CD4-positive, alpha-beta T cell treated with Interleukin-1 beta for 1 hour (primary cell): Measurements from ENCODE around the gene SAMD3.
A peak's percentile ranks its signal among the peaks of the same experiment; 100 is the strongest.
"Not testable (repeated sequence)": the region's sequence is repeated elsewhere in the genome, so short reads cannot be mapped to it uniquely, and the experiment has no call there.

Experiments
- DNase-seq, 2 donors: peaks; one replicate each; pipeline ENCODE4 v3.0.0-alpha.2; 2020 to 2022

SAMD3 gene

DNA sequence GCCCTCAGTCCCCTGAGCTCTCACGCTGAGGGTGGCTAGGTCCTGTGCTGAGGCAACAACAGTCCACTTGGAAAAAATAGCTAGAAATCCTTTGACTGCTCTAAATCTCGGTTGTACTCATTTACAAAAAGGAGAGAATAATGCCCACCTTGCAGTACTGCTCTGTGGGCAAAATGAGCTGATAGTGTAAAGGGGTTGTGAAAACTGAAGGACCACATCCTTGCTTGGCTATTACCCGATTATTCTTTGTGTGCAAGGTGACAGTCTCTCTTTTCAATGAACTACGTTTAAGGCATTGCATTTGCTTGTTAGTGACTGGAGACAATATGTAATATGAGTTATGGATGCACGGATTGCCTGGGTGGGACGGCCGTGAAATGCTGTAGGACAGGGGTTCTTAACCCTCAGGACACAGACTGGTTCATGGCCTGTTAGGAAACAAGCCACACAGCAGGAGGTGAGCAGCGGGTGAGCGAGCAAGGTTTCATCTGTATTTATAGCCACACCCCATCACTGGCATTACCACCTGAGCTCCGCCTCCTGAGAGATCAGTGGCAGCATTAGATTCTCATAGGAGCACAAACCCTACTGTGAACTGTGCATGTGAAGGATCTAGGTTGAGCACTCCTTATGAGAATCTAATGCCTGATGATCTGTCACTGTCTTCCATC is 14.6 kb downstream of the SAMD3 start:
- no peak for DNase-seq

DNA sequence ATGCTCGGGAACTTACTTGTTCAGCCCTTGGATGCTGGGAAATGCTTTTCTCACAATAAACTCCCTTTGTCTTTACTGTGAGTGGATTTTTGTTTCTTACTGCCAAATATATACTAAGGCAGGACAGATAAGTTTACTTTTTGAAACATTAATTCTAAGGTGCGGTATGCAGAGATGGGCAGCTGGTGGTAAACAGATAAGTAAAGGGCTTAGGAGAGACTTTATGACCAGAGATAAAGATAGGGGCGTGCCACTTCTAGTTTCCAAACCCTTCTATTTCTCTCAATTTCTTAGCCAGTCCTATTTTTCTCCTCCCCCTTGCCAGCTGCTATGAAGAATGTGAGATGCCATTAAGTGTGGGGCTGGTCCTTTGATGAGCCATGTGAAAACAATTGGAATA is 16.3 kb downstream of the SAMD3 start:
- no peak for DNase-seq

DNA sequence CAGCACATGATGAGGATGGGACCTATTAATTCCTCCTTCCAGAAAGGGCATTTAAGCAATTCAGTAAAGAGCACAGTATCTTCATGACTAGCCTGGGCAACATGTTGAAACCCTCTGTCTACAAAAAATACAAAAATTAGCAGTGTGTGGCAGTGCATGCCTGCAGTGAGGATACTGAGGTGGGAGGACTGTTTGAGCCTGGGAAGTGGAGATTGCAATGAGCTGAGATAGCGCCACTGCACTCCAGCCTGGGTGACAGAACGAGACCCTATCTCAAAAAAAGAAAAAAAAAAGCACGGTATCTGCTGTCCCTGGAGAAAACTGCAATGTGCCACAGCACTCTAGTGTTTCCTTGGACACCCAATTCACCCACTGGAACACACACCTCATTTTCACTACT is 18.4 kb downstream of the SAMD3 start:
- DNase-seq: no peak

DNA sequence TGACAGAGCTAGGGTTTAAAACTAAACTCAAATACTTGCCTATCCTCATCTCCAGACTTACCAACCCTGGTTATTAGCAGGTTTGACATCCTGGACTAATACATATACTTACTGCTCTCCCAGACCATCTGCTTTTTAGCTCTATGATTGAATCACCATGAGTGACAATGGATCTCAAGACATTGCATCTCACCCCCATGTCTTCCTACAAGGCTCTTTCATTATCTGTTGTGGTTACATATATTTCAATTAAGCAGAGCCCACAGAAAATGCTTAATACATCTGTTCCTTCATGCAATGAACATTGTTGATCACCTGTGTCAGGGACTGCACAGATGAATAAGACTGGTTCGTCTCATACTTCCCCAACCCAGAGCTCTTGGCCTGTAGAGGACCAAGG is 19.4 kb downstream of the SAMD3 start:
- DNase-seq: no peak

DNA sequence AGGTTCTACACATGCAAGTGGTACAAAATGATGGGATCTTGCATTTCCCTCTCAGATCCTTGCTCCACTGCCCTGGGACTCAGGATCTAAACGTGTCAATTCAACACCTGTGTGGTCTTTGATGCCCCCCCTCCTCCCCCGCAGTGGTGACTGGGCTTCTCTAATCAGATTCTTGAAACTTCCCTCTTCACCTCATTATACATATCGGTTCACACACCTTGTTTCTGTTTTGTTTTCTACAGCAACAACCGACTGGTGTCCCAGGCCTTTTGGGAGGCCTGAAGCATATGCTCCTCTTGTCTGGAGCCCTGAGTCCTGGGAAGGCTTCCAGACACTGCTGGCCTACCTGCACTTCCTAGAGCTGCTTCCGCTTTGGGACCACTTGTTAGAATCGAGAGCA is 20.0 kb downstream of the SAMD3 start:
- no peak for DNase-seq

DNA sequence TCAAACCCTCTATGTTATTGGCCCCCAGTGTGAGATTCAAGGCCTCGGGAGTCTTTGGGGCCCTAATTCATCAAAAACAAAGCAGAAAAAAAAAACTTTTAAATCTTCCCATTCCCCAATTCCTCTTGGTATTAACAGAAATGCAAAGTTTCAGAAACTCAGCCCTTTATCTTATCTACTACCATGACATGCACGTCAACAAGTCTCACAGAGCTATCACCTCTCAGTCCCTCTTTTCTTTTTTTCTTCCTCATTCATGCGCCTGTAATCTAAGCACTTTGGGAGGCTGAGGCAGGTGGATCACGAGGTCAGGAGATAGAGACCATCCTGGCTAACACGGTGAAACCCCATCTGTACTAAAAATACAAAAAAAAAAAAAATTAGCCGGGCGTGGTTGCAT is 22.7 kb downstream of the SAMD3 start:
- DNase-seq: no peak

DNA sequence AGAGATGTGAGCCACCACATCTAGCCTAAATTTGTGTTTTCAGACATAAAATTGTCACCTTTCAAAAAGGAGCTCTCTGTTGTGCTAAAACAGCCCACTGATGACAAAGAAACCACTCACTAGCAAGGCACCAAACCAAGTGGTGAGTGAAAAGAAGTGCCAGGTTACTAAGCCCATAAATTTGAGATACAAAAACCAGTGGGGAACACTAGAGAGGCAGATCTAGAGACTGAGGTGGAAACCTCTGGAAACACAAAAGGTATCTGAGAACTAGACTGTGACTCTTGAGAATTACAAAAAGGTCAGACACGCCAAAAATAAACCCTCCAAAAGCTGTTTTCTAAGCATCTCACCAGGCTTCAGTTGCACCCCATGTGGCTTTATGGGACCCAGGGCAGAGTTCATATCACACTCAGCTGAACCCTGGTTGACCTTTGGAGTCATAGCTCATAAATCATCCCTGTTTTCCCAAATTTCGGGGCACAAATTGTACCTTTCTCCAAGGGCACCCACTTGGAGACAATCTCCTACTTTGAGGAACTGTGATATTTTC is 24.2 kb downstream of the SAMD3 start:
- DNase-seq: no peak

DNA sequence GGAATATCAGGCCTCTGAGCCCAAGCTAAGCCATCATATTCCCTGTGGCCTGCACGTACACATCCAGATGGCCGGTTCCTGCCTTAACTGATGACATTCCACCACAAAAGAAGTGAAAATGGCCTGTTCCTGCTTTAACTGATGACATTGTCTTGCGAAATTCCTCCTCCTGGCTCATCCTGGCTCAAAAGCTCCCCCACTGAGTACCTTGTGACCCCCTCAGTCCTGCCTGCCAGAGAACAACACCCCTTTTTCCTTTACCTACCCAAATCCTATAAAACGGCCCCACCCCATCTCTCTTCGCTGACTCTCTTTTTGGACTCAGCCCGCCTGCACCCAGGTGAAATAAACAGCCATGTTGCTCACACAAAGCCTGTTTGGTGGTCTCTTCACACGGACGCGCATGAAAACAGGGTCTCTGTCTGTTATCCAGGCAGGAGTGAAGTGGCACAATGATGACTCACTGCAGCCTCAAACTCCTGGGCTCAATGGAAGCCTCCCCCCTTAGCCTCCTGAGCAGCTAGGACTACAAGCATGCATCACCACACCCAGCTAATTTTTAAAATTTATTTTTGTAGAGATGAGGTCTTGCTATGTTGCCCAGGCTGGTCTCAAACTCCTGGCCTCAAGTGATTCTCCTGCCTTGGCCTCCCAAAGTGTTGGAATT is 24.8 kb downstream of the SAMD3 start:
- DNase-seq: not testable (repeated sequence)

DNA sequence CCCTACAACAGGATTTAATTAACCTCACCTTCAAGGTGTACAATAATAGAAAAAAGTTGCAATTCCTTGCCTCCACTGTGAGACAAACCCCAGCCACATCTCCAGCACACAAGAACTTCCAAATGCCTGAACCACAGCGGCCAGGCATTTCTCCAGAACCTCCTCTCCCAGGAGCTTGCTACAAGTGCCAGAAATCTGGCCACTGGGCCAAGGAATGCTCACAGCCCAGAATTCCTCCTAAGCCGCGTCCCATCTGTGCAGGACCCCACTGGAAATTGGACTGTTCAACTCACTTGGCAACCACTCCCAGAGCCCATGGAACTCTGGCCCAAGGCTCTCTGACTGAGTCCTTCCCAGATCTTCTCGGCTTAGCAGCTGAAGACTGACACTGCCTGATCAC is 28.3 kb downstream of the SAMD3 start:
- DNase-seq: not testable (repeated sequence)

DNA sequence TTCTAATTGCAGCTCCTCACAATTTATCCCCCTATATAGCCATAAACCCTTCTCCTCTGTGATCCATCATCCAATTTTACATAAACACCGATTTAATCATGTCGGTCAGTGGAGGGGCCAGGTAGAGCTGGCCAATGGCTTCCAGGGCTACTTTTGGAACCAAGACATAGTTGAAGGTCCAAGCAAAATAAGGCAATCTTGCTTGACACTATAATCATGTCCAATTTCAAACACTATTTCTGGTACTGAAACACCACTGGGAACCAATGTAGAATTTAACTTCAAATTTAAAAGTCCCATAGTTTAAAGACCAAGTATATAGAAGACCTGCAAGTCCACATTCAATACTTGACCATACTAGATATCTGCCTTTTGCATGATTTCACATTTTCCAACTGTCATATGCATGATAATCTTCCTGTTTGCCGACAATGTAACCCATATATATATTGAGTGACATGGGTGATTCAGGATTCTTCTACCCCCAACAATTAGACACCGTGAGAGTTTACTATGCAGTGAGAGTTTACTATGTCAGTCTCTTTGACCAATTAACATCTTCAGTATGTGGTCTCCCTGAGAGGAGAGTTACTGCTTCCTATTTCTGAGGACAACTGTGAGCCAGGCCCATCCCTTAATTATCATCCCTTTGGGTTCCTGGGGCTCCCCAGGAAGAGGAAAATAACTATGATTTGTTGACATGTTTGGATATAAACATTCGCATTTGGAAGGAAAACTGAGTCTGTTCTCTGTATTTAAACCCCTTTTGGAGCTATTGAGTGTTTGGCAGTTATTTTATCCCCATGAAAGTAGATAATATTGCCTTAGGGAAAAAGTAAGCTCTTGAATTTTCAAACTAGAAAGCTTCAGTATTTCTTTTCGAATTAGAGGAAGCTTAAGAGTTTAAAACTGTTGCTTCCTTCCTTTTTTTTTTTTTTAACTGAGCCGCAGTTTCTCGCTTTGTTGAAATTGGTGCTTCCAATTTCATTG is 31.8 kb downstream of the SAMD3 start:
- no peak for DNase-seq

DNA sequence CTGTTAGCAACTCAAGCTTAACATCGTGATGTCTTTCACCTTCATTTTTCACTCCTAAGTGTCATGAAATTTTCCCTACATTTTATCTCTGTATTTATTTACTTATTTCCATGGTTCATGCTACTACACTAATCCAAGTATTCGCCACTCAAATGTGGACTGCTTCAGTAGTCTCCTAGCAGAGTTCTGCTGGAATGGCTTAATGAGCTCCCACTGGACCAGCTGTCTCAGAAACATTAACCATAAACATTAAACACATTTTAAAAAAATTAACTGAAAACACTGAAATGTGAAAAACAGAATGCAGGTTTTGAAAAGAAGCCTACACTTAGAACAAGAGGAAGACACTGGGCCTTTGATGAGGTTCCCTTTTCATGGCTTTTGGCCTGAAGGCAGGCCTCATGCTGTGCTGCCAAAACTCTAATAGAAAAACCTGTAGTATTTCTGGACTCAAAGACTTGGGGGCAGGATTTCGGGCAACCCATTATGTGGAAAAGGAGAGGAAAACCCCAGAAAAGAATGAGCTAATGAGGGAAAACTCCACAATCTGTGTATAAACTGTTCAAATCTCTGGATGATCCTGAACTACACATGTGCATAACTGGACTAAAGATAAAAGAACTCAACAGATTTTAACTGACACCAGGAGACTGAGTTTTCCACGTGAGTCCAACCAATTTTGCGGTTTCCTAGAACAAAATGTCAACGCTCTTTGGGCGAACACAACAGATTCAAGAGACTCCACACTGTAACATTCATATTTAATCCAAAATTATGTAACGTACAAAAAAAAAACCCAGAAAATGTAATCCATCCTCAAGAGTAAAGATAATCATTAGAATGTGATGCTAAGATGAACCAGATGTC is 33.0 kb downstream of the SAMD3 start:
- DNase-seq: no peak

DNA sequence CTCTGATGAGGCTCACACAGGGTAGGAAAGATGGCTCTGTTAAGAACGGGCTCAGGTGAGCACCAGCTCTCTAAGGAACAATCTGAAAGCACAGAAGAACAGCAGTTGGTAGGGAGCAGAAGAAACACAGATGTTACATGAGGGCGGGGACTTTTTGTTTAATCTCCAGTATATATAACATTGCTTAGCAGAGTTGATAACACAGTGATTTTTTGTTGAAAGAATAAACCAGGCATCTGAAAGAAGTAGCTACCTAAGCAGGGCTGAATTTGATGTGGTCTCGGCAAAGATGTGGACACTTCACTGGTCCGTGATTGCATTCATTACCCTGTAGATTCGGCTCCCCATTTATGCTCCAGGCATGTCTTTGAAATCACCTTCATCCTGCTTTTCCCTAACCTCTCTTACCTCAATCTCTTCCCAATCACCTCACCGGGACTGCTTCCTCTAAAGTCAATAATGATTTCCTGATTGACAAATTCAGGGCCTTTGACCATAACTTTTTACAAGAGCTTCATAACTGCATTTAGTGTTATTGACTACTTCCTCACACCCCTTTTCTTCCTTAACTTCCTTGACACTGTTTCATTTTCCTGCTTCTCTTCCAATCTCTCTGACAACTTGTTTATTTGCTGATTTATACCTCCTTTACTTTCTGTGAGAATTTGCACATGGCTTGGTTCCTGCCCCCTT is 34.4 kb downstream of the SAMD3 start:
- no peak for DNase-seq

DNA sequence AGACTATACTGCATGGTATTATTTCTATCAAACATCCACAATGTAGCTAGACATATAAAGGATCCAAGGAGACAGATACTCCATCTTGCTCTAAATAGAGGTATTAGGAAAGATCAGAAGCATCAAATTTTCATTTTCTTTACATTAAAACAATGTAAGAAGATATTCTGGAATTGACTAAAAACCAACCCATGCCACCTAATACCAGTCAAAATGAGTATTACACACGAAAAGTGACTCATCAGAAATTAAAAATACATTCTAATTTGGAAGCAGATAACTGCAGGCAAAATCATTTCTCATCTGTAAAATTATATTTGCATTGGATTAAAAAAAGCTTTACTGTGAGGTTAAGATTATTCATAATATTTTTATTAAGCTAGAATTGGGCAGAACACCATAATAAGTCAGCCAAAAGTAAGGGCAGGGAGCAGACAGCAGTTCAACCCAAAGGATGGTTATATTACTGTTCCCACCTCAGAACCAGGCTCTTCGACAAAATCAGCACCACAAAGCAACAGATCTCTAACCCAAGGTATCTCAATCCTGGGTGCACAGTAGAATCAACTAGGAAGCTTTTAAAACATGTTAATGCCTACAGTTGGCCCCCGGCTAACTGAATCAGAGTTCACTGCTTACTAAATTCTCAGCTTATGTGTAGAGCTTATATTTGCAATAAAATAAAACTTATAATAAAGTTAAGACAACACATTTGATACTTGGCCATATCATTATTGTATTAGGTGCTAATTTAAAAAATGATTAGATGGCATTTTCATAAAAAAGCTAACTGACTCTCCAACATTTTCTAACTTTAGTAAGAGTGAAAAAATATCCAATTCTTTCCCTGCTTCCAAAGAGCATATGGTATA is 35.2 kb downstream of the SAMD3 start:
- DNase-seq: no peak

DNA sequence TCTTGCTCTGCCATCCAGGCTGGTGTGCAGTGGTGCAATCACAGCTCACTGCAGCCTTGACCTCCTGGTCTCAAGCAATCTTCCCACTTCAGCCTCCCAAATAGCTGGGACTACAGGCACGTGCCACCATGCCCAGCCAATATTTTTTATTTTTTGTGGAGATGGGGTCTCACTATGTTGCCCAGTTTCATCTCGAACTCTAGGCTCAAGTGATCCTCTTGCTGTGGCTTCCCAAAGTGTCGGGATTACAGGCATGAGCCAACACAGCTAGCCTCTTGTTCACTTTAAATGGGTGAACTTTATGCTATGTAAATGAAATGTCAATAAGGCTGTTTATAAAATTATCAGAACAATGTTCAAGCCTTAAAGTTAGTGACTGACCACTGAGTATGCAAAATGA is 37.1 kb downstream of the SAMD3 start:
- DNase-seq: no peak

DNA sequence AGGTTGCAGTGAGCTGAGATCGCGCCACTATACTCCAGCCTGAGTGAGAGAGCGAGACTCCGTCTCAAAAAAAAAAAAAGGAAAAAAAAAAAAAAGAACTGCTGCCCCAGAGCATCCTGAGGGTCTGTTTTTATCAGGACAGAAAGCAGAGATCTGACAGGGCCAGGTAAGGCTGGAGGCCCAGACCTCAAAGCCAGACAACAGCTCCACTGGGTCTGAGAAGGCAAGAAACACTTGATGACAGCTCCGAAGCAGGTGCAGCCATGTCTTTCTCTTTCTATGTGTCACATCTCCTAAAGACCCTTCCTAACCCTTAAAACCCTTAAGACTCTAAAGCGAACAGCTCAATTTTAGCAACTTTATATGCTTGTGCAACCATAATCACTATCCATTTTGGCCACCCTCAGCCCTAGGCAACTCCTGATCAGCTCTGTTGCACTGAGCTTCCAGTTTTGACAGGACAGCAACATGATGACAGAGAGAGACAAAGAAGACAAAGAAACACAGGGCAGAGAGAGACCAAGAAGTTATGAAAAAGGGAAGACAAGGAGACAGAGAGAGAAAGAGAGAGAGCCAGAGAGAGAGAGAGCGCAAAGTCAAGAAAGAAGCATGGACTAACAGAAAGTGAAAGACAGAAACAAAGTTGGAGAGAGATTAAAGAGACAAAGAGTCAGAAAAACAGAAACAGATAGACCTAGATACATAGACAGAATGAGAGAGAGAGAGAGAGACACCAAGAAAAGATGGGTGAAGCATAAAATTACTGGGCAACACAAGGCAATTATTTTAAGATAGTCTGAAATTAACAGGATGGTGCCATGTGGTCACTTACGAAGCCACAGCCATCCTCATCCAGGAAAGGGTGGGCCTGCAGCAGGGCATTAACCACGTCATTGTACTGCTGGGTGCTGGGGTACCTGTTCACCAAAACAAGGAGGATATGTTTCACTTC is 39.2 kb downstream of the SAMD3 start:
- DNase-seq: peak; percentile 36 to 60

DNA sequence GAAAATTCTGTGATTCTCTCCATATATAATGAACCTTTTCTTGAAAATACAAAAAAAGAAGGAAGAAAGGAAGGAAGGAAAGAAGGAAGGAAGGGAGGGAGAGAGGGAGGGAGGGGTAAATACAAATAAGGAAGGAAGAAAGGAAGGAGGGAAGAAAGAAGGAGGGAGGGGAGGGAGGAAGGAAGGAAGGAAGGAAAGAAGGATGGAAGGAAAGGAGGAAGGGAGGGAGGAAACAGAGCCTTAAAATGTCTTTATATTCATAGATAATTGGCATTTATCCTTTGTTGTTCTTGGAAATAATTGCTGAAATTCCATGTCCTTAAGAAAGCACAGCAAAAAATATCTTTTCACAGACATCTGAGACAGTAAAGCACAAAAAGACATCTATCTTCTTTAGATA is 40.3 kb downstream of the SAMD3 start:
- DNase-seq: no peak

DNA sequence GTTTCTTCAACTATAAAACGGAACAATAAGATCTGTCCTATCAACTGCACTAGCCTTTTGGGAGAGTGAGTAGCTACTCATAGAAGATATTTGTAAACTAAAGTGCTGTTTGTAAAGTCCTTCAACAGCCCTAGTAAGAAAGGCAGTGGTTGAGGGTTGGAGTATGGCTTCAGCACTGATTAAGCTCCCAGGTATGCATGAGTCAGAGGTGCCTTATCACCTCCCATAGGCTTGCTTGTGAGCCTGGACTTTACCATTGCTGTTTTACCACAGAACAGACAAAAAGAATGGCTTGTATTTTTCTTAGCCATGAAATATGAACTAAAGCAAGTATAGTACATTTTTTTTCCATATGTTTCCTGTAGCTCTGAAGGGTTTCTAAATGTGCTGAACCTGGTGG is 44.1 kb downstream of the SAMD3 start:
- no peak for DNase-seq

DNA sequence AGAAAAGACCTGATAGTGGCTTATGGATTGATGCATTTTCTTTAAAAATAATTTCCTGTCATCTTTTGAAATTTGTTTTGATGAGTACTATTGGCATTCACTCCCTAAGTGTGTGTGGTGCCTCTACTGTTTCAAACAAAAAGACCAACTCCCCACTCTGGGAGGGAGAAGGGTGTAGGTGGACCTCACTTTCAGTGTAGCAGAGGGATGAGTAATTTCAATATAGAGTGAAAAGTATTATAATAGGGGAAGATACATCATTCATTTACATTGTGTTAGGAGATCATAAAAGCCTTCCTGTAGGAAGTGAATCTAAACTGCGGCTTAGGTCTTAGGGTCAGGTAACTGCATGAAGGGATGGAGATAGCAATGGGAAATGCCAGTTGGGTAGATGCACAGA is 46.4 kb downstream of the SAMD3 start:
- no peak for DNase-seq

DNA sequence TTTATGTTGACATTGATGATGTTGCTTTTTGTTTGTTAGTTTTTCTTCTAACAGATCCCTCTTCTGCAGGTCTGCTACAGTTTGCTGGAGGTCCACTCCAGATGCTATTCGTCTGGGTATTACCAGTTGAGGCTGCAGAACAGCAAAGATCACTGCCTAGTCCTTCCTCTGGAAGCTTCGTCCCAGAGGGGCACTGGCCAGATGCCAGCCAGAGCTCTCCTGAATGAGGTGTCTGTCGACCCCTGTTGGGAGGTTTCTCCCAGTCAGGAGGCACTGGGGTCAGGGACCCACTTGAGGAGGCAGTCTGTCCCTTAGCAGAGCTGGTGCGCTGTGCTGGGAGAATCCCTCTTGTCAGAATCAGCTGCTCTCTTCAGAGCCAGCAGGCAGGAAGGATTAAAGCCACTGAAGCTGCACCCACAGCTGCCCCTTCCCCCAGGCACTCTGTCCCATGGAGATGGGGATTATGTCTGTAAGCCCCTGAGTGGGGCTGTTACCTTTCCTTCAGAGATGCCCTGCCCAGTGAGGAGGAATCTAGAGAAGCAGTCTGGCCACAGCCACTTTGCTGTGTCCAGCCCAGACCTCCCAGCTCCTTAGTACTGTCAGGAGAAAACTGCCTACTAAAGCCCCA is 49.3 kb downstream of the SAMD3 start:
- DNase-seq: not testable (repeated sequence)
